T-helper 1 cell treated with Interleukin-12 subunit alpha and Interleukin-12 subunit beta and Interleukin-4 antibody, amounts not matched to agents 30 μg/mL and 1 μg/mL, for 36 hours (primary cell): ENCODE data around the gene CTAGE9.
"Not testable (repeated sequence)": the region's sequence is repeated elsewhere in the genome, so short reads cannot be mapped to it uniquely, and the experiment has no call there.

Experiments used
- H3K27ac Mint-ChIP-seq: one replicate; pipeline ENCODE4 v1.8.0; 2021; ENCODE audit warnings: mild to moderate bottlenecking, mixed read lengths
- H3K27me3 Mint-ChIP-seq: one replicate; pipeline ENCODE4 v1.8.0; 2021; ENCODE audit warnings: low read depth, mixed read lengths
- H3K36me3 Mint-ChIP-seq: one replicate; pipeline ENCODE4 v1.8.0; 2021; ENCODE audit warnings: low read depth, mixed read lengths
- H3K4me1 Mint-ChIP-seq: one replicate; pipeline ENCODE4 v1.8.0; 2021; ENCODE audit warnings: low read depth, mixed read lengths
- H3K4me3 Mint-ChIP-seq: one replicate; pipeline ENCODE4 v1.8.0; 2021; ENCODE audit warnings: mild to moderate bottlenecking, moderate library complexity, mixed read lengths
- H3K9me3 Mint-ChIP-seq: one replicate; pipeline ENCODE4 v1.8.0; 2021; ENCODE audit warnings: mixed read lengths

The CTAGE9 gene, protein sequence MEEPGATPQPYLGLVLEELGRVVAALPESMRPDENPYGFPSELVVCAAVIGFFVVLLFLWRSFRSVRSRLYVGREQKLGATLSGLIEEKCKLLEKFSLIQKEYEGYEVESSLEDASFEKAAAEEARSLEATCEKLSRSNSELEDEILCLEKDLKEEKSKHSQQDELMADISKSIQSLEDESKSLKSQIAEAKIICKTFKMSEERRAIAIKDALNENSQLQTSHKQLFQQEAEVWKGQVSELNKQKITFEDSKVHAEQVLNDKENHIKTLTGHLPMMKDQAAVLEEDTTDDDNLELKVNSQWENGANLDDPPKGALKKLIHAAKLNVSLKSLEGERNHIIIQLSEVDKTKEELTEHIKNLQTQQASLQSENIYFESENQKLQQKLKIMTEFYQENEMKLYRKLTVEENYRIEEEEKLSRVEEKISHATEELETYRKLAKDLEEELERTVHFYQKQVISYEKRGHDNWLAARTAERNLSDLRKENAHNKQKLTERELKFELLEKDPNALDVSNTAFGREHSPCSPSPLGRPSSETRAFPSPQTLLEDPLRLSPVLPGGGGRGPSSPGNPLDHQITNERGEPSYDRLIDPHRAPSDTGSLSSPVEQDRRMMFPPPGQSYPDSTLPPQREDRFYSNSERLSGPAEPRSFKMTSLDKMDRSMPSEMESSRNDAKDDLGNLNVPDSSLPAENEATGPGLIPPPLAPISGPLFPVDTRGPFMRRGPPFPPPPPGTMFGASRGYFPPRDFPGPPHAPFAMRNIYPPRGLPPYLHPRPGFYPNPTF

DNA sequence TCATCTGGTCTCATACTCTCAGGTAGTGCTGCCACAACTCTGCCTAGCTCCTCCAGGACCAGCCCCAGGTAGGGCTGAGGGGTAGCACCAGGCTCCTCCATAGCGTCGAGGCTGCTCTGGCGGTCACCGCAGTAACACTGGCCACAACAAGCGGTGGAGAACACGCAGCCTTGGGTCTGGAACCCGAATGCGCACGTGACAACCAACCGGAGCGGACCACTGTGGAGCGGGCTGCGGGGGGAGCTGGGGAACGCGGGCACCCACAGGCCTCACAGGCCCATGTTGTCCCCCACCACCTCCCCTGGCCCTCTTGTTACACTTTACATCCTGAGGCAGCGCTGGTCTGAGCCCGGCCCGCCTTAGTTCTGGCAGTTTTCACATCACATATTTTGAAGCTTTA, at the start of gene CTAGE9:
Gene CTAGE9 (minus strand): TSS at position 101 of the 400 bp plus-strand sequence. CDS start 0 bp downstream, at position 101.
- not testable (repeated sequence) for H3K9me3 Mint-ChIP-seq, H3K27me3 Mint-ChIP-seq, H3K27ac Mint-ChIP-seq, H3K4me1 Mint-ChIP-seq, H3K36me3 Mint-ChIP-seq, H3K4me3 Mint-ChIP-seq

GRCh38 chr6:131758920-131759319, 48.1 kb upstream of the CTAGE9 start:
- H3K4me3 Mint-ChIP-seq, result no peak overlapping the region
- H3K4me1 Mint-ChIP-seq, result no peaks in the 10 kb centered on the region
- no peaks in the 10 kb centered on the region for H3K36me3 Mint-ChIP-seq
- H3K9me3 Mint-ChIP-seq, result no peaks in the 10 kb centered on the region
- H3K27me3 Mint-ChIP-seq, result peaks cover 21% of the 10 kb centered on the region
- H3K27ac Mint-ChIP-seq, result no peak overlapping the region

- Mint-ChIP-seq H3K4me1 (no peaks in the 10 kb centered on the region), H3K4me3 (no peak overlapping the region), H3K9me3 (no peaks in the 10 kb centered on the region), H3K36me3 (no peaks in the 10 kb centered on the region), H3K27ac (no peak overlapping the region), H3K27me3 (peaks cover 18% of the 10 kb centered on the region)
Measured at GRCh38 chr6:131756039-131756438, 45.2 kb upstream of the CTAGE9 start.

DNA sequence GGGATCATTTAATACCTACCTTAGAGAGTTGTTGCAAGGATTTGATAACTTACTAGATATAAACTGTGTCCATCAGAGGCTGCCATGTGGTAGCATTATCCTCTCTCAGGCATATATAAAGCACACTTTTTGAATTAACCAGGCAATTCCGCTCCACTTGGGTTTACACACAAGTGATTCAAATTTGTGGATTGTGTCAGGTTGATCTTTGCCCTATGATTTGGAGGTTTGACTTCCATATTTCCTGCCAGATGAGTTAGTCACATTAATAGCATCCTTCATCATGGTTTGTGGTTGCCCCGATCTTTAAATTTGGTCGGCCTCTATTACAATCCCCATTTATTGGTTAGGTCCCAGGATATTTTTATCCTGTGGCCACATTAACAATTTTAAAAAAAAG, 44.8 kb upstream of the CTAGE9 start:
- no peak overlapping the region for H3K27ac Mint-ChIP-seq

DNA sequence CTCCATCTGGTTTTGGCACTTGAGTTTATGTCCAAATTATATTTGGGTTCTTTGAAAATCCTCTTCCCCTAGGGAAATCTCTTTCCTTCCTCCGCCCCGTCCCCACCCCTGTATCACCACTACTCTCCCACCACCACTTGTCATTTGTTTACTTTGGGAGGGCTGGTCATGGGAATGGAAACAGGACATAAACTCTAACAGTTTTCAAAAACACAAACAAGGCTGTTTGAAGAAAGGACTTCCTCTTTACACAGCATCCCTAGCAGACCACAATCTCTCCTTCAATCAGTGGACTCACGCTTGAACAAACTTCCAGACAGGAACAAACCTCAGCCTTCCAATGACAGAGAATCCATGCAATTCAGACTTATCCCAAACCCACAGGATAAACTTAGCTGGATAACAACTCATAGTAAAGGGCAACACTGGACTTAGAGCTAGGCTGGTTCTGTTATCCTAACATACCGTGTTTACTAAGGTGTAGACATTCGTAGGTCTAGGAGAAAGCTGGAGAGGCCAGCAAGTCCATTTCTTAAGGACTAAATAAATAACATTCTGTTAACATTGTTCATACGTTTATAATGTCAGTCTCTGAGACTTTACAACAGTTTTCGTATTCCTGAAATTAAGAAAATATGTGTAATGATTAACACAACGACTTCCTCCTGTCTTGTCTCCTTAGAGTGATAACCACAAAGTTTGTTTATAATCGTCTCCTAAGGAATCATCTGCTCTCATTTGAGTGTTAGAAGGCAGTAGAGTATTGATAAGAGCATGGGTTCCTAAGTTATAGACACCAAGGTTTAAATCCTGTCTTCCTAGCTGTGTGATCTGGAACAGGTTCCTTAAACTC, 44.1 kb upstream of the CTAGE9 start:
- no peaks in the 10 kb centered on the region for H3K9me3 Mint-ChIP-seq
- H3K27me3 Mint-ChIP-seq, result peaks cover 18% of the 10 kb centered on the region
- no peaks in the 10 kb centered on the region for H3K4me1 Mint-ChIP-seq
- no peak overlapping the region for H3K4me3 Mint-ChIP-seq
- no peaks in the 10 kb centered on the region for H3K36me3 Mint-ChIP-seq
- no peak overlapping the region for H3K27ac Mint-ChIP-seq

More for the DNA sequence above, 44.8 kb upstream of the CTAGE9 start:
- Mint-ChIP-seq H3K36me3 (no peaks in the 10 kb centered on the region), H3K4me3 (no peak overlapping the region), H3K9me3 (no peaks in the 10 kb centered on the region), H3K27me3 (peaks cover 18% of the 10 kb centered on the region), H3K4me1 (no peaks in the 10 kb centered on the region)

DNA sequence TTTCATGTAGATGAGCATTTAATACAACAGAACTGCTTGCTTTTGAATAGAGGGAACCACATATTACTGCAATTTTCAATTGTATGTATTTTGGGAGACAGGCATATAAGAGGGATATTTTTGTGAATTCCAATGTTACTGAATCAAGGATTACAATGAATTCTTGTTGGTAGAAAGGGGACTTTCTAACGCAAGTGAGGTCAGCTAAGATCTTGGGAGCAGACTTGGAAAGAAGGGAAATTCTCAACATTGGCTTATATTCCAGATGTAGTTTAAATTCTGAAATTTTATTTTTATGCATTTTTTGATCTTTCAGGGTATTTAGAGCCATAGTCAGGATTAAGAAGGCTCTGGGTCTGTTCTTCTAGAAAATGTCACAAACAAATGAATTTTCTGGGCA, 43.3 kb upstream of the CTAGE9 start:
- no peaks in the 10 kb centered on the region for H3K9me3 Mint-ChIP-seq
- no peak overlapping the region for H3K27ac Mint-ChIP-seq
- H3K4me3 Mint-ChIP-seq, result no peak overlapping the region
- H3K36me3 Mint-ChIP-seq, result no peaks in the 10 kb centered on the region
- H3K27me3 Mint-ChIP-seq, result peaks cover 18% of the 10 kb centered on the region
- no peaks in the 10 kb centered on the region for H3K4me1 Mint-ChIP-seq

DNA sequence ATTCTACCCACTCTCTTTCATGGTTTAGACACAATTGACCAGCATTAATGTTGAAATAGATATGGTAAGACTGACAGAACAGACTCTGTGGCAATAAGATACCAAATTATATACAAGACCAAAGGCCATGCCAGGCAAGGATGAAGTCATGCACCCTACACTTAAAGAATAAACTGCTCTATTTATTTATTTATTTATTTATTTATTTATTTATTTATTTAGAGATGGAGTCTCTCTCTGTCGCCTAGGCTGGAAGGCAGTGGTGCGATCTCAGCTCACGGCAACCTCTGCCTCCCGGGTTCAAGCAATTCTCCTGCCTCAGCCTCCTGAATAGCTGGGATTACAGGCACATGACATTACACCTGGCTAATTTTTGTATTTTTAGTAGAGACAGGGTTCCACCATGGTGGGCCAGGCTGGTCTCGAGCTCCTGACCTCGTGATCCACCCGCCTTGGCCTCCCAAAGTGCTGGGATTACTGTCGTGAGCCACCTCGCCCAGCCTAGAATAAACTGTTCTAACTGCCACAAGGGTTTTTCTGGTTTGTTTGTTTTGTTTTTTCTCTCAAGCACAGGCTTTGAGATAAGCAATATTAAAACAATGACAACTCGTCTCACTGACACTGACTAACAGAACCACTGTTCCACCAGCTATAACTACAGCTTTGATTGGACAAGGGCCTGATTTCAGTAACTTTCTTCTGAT, 40.3 kb upstream of the CTAGE9 start:
- not testable (repeated sequence) for H3K36me3 Mint-ChIP-seq, H3K4me1 Mint-ChIP-seq, H3K4me3 Mint-ChIP-seq, H3K27ac Mint-ChIP-seq, H3K9me3 Mint-ChIP-seq
- H3K27me3 Mint-ChIP-seq, result peaks cover 14% of the 10 kb centered on the region

DNA sequence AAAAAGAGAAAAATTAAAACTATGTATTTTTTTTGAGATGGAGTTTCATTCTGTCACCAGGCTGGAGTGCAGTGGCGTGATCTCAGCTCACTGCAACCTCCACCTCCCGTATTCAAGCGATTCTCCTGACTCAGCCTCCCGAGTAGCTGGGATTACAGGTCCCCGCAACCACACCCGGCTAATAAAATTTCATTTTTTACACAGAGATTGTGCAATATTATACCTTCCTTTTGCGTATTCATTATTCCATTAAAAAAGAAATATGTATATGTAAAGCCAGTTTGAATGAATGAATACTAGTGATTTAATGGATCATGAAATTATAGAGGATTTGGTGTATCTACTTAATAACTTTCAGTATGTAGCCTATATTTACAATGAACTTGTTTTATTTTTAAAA, 38.2 kb upstream of the CTAGE9 start:
- H3K36me3 Mint-ChIP-seq, result no peaks in the 10 kb centered on the region
- no peaks in the 10 kb centered on the region for H3K4me1 Mint-ChIP-seq
- H3K27me3 Mint-ChIP-seq, result peaks cover 6% of the 10 kb centered on the region
- H3K9me3 Mint-ChIP-seq, result no peaks in the 10 kb centered on the region
- no peak overlapping the region for H3K27ac Mint-ChIP-seq
- no peak overlapping the region for H3K4me3 Mint-ChIP-seq

DNA sequence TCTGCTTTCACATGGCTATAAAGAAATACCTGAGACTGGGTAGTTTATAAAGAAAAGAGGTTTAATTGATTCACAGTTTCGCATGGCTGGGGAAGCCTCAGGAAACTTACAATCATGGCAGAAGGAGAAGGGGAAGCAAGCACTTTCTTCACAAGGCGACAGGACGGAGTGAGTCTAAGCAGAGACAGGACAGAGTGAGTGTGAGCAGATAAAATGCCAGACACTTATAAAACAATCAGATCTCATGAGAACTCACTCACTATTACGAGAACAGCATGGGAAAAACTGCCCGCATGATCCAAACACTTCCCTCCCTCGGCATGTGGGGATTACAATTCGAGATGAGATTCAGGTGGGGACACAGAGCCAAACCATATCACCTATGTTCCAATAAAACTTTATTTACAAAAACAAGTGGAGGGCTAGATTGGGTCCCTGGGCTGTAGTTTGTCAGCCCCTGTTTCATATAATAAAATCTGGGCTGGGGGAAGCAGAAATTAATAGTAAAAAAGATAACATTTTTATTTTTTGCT, 37.1 kb upstream of the CTAGE9 start:
- H3K27me3 Mint-ChIP-seq, result peaks cover 5% of the 10 kb centered on the region
- no peaks in the 10 kb centered on the region for H3K4me1 Mint-ChIP-seq
- H3K4me3 Mint-ChIP-seq, result no peak overlapping the region
- no peaks in the 10 kb centered on the region for H3K9me3 Mint-ChIP-seq
- H3K36me3 Mint-ChIP-seq, result no peaks in the 10 kb centered on the region
- no peak overlapping the region for H3K27ac Mint-ChIP-seq

DNA sequence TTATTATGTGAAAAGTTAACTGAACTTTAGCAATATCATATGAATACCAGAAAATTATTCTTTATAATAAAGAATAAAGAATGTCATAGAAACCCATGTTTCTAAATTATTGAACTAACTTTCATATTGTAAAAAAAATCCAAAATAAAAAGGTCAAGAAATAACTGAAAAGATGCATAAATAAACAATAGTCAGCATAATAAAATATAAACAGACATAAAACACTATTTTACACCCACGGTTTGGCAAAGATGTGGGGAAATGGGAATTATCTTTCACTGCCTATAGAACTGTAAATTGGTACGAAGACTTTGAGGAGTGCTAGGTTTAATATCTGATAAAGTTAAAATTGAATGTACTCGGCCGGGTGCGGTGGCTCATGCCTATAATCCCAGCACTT, 34.7 kb upstream of the CTAGE9 start:
- H3K4me1 Mint-ChIP-seq, result no peaks in the 10 kb centered on the region
- no peaks in the 10 kb centered on the region for H3K36me3 Mint-ChIP-seq
- no peaks in the 10 kb centered on the region for H3K9me3 Mint-ChIP-seq

DNA sequence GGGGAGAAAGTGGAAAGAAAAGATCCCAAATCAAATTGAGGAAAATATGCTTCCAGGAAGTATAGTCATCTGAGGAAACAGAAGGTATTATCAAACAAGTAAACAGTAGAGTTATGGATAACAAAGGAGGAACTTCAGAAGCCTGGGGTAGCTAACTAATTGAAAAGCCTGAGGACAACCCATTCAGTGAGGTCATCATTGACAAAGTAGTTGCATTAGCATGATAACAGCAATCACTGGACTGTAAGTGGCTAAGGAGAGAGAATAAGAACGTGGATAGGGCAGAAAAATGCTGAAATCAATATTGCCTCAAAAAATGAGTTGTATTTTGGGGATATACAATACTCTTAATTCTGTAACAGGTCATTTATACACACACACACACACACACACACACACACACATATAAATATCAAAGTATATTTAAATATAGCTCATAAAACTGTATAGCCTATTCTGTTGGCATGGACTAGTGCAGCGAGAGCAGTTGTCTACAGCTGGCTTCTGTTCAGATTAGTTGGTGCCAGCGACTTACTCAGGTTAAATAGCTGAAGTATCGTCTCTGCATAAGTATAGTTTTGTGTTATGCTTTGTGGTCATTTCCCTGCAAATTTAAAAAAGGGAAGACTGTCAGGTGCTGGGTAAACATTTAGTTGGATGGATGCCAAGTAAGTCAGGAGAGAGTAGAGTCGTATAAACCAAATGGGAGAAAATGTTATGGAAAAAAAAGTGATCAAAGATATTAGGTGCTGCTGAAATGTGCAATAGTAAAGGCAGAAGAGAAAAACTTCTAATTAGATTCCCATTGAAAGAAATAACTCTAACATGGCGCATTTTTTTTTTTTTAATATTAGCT, 33.8 kb upstream of the CTAGE9 start:
- Mint-ChIP-seq H3K27ac (no peak overlapping the region), H3K36me3 (no peaks in the 10 kb centered on the region), H3K4me3 (no peak overlapping the region), H3K4me1 (no peaks in the 10 kb centered on the region), H3K9me3 (no peaks in the 10 kb centered on the region), H3K27me3 (peaks cover 9% of the 10 kb centered on the region)

More for the DNA sequence above, 34.7 kb upstream of the CTAGE9 start:
- no peak overlapping the region for H3K27ac Mint-ChIP-seq
- H3K27me3 Mint-ChIP-seq, result peaks cover 9% of the 10 kb centered on the region
- no peak overlapping the region for H3K4me3 Mint-ChIP-seq

GRCh38 chr6:131741688-131742393, 31.0 kb upstream of the CTAGE9 start:
- Mint-ChIP-seq H3K4me3 (no peak overlapping the region), H3K27me3 (peaks cover 9% of the 10 kb centered on the region), H3K27ac (no peak overlapping the region), H3K4me1 (no peaks in the 10 kb centered on the region), H3K9me3 (no peaks in the 10 kb centered on the region), H3K36me3 (no peaks in the 10 kb centered on the region)

- Mint-ChIP-seq H3K36me3 (no peaks in the 10 kb centered on the region), H3K9me3 (no peaks in the 10 kb centered on the region), H3K27ac (no peak overlapping the region), H3K4me1 (no peaks in the 10 kb centered on the region), H3K4me3 (no peak overlapping the region), H3K27me3 (peaks cover 9% of the 10 kb centered on the region)
Measured at GRCh38 chr6:131740161-131740560, 29.3 kb upstream of the CTAGE9 start.
